Right kidney (tissue), 1 donor: ENCODE results near the gene CLEC4M.
"Not testable (repeated sequence)": the region's sequence is repeated elsewhere in the genome, so short reads cannot be mapped to it uniquely, and the experiment has no call there.

Experiments
- DNase-seq: peaks from one replicate; pipeline ENCODE4 v3.0.0-alpha.2; 2016

Gene CLEC4M

DNA sequence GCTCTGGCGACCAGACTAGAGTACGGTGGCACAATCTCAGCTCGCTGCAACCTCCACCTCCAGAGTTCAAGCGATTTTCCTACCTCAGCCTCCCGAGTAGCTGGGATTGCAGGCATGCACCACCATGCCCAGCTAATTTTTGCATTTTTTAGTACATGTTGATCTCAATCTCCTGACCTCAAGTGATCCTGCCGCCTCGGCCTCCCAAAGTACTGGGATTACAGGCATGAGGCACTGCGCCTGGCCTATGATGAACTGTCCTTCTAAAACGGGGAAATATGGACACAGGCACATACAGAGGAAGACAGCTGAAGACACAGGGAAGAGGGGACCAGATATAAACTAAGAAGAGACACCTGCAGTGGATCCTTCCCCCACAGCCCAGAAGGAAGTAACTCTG lies 12.7 kb downstream of the CLEC4M start:
- DNase-seq: no peak

DNA sequence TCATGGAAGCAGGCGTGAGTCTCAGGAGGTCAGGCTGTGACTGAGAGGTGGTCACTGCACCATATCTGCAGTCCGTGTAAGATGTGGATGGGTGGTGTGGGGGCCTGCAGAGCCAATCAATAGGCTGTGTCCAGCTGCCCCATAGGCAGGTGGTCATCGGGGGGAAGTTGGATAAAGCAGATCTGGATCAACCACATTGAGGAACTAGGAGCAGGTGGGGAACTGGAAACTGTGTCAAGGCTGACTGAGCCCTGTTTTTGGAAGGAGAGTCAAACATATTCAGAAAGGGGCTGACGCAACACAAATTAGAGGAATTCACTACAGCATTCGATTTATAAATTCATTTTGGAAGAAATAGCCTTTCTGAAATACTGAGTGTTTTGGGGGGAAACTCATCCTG lies 15.0 kb downstream of the CLEC4M start:
- DNase-seq: no peak

DNA sequence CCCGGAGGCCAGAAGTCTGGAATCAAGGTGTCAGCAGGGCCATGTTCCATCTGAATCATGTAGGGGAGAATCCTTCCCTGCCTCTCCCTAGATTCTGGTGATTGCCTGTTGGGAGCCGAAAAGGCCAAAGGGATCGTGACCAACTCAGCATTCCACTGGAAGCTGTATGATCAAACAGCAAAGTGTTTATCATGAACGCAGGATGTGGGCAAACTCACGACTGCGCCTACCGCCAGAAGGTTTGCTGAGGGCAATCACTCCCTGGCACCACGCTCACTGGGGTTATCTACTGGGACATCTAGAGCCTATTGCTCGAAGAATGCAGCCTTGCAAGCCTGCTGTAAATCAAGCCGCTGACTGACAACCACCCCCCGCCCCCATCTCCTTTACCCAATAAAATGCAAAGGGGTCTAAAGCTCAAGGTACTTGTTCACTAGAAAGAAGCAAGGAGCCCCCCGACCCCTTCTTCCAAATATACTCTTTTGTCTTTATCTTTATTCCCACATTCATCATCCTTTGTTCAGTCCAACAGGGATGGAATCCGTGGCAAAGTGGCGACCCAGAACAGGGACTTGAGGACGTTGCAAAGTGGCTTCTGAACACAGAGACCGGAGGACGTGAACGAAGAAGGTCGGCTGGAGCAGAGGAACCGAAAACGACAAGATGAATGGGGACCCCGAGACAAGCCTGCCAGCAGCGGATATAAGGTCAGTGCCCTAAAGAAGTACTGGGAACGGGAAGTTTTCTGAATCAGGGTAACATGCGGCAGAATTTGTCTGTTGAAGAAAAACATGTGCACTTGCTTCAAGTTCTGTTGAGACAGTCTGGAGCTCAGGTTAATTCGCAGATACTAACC lies 16.8 kb downstream of the CLEC4M start:
- no peak for DNase-seq

DNA sequence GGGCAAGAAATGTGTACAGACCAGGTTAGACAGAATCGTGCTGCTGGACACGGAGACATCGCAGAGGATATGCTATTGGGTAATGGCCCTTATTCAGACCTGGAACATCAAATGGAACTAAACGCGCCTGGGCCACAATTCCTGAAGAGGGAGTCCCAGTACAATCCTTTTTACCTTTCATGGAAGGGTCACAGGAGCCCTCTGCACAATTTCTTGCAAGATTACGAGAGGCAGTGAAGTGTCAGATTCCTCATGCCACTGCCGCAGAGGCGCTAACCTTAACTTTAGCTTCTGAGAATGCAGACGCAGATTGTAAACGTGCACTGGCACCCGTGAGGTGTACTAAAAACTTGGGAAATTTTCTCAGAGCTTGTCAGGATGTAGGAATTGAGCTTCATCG lies 18.1 kb downstream of the CLEC4M start:
- no peak for DNase-seq

DNA sequence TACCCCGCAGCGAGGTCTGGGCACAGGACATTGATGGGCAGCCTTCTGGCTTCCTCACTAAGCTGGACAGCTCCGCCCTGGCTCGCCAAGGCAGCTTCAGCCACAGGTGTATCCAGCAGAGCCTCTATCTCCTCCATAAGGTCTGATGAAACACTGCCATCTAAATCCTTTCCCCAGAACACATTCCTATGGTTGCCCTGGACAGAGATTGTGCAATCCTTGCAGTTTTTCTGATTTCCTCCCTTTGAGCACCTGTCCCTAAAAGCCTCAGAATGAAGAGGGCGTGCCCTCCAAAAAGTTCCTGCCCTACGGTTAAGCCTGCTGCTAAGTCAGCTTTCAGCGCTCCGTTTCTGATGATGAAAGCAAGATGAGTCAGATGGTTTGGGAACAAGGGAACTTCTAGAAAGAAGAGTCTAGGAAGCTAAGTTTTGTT lies 21.0 kb downstream of the CLEC4M start:
- DNase-seq: no peak

DNA sequence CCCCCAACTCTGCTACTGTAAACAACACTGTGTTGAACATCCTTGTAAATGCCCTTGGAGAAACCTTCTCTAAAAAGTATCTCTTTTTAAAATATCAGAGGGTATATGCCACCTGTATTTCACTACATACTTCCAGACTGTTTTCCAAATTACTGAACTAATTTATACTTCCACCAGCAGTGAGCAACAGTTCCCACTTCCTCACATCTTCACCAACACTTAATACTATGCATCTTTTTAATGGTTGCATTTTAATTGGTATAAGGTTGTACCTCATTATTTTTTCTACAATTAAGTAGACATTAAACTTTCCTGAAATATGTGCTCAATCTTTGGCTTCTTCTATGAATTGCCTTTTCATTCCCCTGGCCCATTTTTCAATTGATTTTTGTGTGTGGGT lies 21.8 kb downstream of the CLEC4M start:
- DNase-seq: no peak

DNA sequence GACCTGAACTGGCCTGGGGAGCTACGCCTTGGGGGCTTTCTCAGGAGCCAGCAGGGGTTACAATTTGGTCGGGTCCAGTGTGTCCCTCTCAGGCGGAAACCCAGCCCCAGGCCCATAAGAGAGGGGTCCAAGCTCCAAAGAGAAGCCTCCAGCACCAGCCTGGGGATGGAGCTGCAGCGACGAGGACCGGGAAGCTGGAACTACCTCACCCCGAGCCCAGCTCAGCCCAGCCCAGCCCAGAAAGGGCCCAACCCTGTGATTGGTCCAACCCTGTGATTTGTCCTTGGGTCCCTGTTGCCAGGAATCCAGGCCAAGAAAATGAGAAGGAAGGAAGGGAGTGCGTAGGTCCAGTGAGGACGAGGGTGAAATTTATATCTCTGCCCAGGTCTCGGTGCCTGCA lies 24.1 kb downstream of the CLEC4M start:
- DNase-seq: no peak

DNA sequence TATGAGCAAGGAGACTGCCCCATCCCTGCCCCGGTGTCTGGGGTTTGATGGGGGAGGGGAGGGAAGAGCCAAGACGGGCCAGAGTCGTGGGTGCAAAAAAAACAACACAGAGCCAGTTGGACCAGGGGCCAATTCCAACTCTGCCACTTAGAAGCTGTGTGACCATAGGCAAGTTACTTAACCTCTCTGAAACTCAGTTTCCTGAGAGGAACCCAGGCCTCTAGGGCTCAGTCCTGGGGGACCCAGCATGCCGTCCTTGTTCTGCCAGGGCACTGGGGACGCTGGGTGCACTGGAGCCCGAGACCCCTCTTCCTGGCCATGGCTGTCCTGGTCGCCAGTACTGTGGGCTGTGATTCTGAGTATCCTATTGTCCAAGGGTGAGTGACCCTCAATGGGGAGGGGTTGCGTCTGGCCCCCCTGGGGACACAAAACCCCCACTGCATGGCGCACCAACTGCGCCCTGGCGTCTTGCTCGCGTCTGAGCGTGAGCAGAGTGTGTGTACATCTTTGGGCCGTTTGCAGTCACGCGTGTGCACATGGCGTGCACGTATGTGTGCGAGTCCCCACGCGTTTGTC lies 24.6 kb downstream of the CLEC4M start:
- DNase-seq: no peak

DNA sequence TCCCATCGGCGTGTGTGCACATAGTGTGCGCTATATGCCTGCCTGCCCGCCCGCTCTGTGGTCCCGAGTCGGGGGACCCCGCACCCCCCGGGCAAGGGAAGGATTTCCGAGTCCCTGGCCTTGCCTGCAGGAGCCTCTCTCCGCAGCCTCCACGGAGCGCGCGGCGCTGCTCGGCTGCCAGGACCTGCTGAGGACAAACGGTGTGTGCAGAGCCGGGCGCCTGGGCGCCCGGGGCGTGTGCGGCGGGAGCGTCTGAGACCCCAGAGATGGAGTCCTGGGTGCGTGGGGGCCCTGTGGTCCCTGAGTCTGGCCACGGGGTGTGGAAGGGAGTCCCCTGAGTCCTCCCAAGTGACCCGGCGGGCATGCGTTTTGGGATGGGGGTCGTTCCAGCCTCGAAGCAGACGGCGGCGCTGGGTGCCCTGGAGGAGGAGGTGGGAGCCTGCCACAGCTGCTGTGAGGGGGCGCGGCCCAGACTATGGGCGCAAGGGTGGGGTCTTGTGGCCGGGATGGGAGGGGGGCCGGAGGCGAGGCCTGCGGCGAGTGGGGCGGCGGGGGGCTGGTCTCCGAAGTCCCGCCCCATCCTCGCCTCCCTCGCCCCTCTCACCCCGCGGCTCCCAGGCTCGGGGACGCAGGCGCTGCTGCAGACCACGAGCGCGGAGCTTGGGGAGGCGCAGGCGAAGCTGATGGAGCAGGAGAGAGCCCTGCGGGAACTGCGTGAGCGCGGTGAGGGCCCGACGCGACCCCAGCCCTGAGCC lies 25.3 kb downstream of the CLEC4M start:
- peak; percentile 54 for DNase-seq

DNA sequence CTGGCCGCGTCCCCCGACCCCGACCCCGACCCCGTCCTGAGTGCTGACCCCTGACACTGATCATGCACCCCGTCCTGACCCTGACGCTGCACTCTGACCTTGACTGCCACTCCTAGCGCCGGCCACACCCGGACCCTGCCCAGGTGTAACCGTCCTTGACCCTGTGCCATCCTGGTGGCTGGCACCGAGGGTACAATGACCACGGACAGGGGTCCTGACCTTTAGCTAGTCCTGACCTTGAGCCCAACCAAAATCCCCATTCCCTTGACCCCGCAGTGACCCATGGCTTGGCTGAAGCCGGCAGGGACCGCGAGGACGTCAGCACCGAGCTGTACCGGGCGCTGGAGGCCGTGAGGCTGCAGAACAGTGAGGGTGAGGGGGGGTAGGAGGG lies 25.9 kb downstream of the CLEC4M start:
- no peak for DNase-seq

DNA sequence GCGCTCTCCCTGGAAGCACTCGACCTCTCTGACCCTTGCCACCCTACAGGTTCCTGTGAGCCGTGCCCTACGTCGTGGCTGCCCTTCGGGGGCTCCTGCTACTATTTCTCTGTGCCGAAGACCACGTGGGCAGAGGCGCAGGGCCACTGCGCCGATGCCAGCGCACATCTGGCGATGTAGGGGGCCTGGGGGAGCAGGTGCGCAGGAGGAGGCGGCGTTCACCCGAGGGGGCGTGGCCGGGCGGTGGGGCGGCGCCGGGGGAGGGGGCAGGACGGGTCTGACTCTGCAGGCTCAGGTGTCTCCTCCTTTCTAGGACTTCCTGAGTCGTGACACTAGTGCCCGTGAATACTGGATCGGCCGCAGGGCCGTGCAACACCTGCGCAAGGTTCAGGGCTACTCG lies 26.4 kb downstream of the CLEC4M start:
- no peak for DNase-seq

DNA sequence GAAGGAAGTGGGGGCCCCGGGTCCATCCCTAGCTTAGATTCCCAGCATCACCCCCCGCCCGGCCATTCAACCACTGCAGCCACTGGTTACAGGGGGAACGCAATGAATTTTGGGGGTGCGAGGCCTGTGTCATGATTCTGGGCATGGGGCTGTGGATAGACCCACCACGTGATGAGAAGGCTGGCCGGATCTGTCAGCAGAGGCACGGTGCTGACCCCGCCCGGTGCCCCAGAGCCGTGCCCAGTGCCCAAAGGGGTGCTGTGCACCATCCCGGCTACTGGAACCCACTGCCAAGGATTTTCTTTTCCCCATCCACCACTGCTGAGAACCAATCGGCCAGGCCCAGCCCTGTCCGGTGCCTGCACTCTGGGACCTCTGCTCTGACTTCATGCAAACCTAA lies 27.4 kb downstream of the CLEC4M start:
- no peak for DNase-seq

DNA sequence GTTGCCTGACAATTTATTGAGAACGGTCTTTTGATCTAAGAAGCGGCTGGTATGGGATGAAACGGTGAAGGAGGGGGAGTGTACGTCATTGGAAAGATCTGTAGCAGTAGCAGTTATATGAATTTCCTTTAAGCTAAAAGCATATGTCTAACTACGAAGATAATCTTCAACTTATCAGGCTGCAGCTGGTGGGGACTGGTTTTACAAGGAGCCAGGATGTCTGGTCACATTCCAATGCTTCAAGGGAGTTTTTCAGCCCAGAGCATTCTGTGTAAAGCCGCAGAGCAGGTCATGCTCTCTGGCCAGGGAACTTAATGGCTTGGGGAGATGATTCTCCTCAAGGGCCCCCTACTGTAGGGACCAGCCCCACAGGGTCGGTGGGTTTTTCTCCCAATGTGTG lies 29.2 kb downstream of the CLEC4M start:
- peak; percentile 50 for DNase-seq

DNA sequence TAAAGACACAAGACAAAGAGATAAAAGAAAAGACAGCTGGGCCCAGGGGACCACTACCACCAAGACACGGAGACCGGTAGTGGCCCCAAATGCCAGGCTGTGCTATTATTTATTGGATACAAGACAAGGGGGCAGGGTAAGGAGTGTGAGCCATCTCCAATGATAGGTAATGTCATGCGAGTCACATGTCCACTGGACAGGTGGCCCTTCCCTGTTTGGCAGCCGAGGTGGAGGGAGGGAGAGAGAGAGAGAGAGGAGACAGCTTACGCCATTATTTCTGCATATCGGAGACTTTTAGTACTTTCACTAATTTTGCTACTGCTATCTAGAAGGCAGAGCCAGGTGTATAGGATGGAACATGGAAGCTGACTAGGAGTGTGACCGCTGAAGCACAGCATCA lies 29.7 kb downstream of the CLEC4M start:
- DNase-seq: not testable (repeated sequence)

DNA sequence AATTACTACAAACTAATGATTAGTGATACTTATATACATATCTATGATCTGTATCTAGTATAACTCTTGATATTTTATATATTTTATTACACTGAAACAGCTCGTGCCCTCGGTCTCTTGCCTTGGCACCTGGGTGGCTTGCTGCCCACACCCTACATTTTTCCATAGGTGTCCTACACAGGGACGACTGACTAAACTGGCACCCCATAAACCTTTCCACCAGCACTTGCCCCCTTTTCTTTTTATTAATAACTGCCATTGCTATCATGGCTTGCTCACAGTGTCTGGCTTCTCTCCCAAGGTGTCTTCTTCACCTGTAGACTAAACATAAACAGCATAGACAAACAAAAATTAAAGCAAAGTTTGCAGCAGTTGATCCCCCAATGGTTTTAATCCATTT lies 30.4 kb downstream of the CLEC4M start:
- no peak for DNase-seq

DNA sequence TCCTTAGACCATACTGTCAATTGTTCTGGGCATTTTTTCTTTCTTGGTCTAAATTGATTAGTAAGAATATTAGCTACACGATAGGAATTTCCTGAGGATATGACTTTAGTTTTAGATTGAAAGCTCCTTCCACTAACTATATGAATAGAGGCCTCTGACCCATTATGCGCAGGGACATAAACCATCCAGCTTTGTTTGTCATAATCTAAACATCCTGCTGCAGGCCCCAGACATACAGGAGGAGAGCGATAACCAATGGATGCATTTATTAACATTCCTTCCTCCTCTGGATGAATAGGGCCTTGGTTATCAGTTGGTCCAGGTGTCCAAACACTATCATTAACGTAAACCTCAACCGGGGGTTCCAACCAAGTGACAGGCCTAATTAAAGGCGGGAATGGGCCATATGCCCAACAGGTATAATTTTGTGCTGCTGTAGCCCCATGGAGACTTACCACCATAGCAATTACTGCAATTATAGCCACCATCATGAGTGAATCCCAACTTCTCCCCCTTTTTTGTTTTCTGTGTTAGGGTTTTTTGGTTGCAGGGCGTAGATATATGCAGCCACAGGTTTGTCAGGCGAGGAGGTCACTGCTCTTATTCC lies 32.6 kb downstream of the CLEC4M start:
- no peak for DNase-seq

DNA sequence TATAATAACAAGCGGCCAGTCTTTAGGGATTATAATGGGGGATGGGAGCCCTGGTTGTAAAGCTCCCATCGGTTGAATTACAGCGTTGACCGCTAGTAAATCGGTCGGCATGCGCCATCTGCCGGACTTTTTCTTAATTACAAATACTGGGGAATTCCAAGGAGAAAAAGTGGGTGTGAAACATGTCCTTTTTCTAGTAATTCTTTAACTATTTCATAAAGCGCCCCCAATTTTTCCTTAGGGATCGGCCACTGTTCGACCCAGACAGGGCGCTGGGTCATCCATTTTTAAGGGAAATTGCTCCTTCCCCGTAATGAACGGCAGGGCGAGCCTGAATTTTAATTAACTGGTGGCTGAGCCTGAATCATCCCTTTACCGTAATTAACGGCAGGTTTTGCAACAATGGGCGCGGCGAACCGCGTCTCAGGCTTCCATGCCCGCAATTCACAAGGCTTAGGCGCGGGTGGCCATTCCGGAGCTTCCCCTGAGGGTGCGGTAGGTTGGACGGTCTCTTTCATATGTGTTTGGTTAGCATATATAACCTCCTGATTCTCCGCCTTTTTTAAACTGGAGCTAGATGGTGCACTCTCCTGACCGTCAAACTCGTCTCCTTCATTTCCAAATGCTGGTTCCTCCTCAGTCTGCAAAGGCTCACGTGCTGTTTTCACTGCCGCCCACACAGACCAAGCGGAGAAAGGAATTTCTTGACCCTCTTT lies 36.8 kb downstream of the CLEC4M start:
- peak; percentile 61 for DNase-seq

DNA sequence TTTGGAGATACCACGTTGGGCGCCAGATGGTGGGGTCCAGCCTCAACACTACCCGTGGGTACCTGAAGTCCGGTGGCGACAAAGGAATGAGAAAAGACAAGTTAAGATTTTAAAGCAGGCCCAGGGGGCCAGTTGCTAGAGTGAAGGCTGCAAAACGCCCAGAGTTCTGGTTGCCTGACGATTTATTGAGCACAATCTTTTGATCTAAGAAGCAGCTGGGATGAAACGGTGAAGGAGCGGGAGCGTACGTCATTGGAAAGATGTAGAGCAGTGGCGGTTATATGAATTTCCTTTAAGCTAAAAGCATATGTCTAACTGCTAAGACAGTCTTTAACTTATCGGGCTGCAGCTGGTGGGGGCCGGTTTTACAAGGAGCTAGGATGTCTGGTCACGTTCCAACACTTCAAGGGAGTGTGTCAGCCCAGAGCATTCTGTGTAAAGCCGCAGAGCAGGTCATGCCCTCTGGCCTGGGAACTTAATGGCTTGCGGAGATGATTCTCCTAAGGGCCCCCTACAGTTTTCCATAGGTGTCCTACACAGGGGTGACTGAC lies 38.1 kb downstream of the CLEC4M start:
- DNase-seq: no peak

DNA sequence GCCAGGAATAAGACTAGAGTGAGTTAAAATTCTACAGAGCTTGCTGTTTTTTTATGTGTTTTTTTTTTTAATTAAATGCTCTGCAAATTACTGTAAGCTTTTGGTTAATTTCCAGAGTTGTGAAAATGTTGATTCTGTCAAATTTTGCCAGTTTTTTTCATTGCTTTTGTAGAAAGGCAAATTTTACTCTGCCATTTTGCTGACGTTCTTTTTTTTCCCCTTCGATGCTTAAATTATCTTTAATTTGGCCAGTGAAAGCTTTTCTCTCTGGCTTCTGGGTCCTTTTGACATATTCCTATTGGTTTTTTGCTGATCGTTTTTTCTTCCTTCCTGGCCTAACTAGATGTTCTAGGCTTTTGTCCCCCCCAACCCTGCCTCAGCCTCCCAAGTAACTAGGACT lies 43.2 kb downstream of the CLEC4M start:
- no peak for DNase-seq

DNA sequence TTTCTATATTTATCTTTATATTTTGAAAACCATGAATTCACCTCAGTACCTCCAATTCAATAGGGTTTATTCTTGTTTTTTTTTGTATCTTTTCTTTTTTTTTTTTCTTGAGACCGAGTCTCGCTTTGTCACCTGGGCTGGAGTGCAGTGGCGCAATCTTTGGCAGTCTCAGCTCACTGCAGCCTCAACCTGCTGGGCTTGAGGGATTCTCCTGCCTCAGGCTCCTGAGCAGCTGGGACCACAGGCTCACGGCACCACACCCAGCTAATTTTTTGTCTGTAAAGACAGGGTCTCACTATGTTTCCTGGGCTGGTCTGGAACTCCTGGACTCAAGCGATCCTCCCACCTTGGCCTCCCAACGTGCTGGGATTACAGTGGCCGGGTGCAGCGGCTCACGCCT lies 43.8 kb downstream of the CLEC4M start:
- no peak for DNase-seq

DNA sequence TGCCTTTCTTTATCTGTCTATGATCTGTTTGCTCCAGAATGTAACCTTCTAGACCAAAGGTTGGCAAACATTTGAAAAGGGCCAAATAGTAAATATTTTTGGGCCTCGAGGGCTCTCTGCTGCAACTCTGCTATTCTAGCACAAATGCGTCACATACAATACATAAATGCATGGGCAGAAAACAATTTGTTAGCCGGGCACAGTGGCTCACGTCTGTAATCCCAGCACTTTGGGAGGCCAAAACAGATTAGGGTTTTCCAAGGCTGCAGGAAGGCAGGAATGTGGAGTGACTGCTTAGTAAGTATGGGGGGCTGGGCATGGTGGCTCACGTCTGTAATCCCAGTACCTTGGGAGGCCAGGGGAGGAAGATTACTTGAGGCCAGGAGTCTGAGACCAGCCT lies 45.1 kb downstream of the CLEC4M start:
- DNase-seq: no peak

DNA sequence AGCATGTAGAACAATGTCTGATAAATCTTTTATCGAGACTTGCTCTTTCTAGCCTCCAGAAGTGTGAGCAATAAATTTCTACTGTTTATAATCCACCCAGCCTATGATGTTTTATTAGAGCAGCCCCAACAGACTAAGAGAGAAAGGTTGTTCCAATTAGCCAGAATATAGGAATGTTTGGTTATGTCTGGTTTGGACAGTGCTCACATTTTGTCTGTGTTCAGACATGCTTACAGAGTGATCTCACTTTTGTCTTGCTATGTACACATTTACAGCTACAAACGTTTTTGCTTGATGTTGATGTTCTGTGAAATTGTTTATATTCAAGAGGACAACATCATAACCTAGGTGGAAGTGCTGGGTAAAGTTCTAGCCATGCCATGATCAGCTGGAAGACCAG lies 48.9 kb downstream of the CLEC4M start:
- DNase-seq: no peak
